SK-N-SH (cell line): Measurements from ENCODE around the gene CISD1.
"Not testable (repeated sequence)": the region's sequence is repeated elsewhere in the genome, so short reads cannot be mapped to it uniquely, and the experiment has no call there.

Source experiments
- CHD2 ChIP-seq: fragments of 150-350 bp; IDR thresholded peaks from 2 replicates; pipeline ENCODE4 v1.6.1; 2018; ENCODE audit warnings: low read length; ENCODE audit not compliant: partially characterized antibody
- CTCF ChIP-seq: fragments of 200-600 bp; sonication (generic); IDR thresholded peaks from 2 replicates; pipeline ENCODE4 v1.6.1; 2017; ENCODE audit warnings: antibody characterized with exemption, mild to moderate bottlenecking, moderate library complexity
- ELF1 ChIP-seq: IDR thresholded peaks from 2 replicates; pipeline ENCODE4 v1.4.0; 2012
- EZH2phosphoT487 ChIP-seq: fragments of 200-600 bp; sonication (generic); IDR thresholded peaks from 2 replicates; pipeline ENCODE4 v1.6.1; 2017; ENCODE audit warnings: low read depth, mixed run types, mild to moderate bottlenecking, antibody characterized with exemption, moderate library complexity, borderline replicate concordance
- GABPA ChIP-seq: IDR thresholded peaks from 2 replicates; pipeline ENCODE4 v1.4.0; 2012; ENCODE audit warnings: low read depth, mild to moderate bottlenecking
- JUND ChIP-seq: IDR thresholded peaks from 2 replicates; pipeline ENCODE4 v1.4.0; 2012
- MXI1 ChIP-seq: IDR thresholded peaks from 2 replicates; pipeline ENCODE4 v1.6.1; 2012; ENCODE audit warnings: mild to moderate bottlenecking, low read depth, low read length, improper control_type of control experiment
- NFIC ChIP-seq: IDR thresholded peaks from 2 replicates; pipeline ENCODE4 v1.4.0; 2012; ENCODE audit warnings: borderline replicate concordance
- RCOR1 ChIP-seq: fragments of 150-350 bp; IDR thresholded peaks from 2 replicates; pipeline ENCODE4 v1.6.1; 2017; ENCODE audit warnings: antibody characterized with exemption, low read length
- RXRA ChIP-seq: IDR thresholded peaks from 2 replicates; pipeline ENCODE4 v1.4.0; 2012; ENCODE audit warnings: low read depth, mild to moderate bottlenecking, borderline replicate concordance
- TCF12 ChIP-seq: IDR thresholded peaks from 2 replicates; pipeline ENCODE4 v1.4.0; 2012
- TEAD4 ChIP-seq: IDR thresholded peaks from 2 replicates; pipeline ENCODE4 v1.4.0; 2012; ENCODE audit warnings: mild to moderate bottlenecking, borderline replicate concordance; ENCODE audit not compliant: insufficient read depth
- YY1 ChIP-seq: IDR thresholded peaks from 2 replicates; pipeline ENCODE4 v1.4.0; 2012; ENCODE audit warnings: low read depth, mild to moderate bottlenecking

- TF ChIP-seq CTCF, GABPA, NFIC, ELF1, JUND, YY1, RCOR1, RXRA, TCF12, TEAD4, MXI1, CHD2, EZH2phosphoT487: not testable (repeated sequence)
Measured at GRCh38 chr10:58229856-58230255, 39.1 kb upstream of the CISD1 start.
